HS-27A (cell line): Measurements from ENCODE around the gene ELMO3.

Source experiments
- DNase-seq: peaks from one replicate; pipeline ENCODE4 v3.0.0-alpha.2; 2012; ENCODE audit warnings: low read depth, missing footprints

Gene ELMO3

GRCh38 chr16:67243481-67243880 lies 44.5 kb downstream of the ELMO3 start:
- DNase-seq = no peak

GRCh38 chr16:67244387-67245185 lies 45.7 kb downstream of the ELMO3 start:
- peak; percentile 71 for DNase-seq

DNA sequence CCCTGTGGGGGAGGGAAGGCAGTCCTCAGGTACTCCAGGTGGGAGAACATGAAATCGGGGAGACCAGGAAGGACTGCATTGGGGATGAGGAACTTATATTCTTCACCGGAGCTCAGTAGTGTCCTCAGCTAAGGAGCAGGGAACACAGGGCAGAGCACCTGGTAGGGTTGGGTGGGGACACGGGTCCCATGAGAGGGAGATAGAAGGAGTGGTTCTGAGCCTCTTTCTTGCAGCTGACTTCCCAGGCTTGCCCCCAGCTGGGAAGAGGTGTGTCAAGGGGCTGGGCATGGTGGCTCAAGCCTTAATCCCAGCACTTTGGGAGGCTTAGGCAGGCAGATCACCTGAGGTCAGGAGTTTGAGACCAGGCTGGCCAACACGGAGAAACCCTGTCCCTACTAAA lies 46.3 kb downstream of the ELMO3 start:
- DNase-seq = no peak

DNA sequence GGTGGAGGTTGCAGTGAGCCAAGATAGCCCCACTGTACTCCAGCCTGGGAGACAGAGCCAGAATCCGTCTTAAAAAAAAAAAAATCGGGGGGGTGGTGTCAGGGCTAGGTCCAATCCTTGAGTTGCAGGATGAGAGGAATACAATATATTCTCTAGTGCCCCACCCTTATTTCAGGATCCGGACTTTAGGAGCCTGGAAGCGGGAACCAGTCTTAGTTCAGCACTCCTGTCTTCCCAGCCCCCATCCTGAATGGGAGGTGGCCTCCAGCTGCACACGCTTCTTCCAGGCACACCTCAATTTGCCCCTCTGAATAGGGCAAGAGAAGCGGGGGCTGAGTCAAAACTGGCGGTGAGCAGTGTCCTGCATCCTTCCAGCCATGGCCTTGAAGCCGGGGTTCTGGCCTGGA lies 46.7 kb downstream of the ELMO3 start:
- DNase-seq = no peak

DNA sequence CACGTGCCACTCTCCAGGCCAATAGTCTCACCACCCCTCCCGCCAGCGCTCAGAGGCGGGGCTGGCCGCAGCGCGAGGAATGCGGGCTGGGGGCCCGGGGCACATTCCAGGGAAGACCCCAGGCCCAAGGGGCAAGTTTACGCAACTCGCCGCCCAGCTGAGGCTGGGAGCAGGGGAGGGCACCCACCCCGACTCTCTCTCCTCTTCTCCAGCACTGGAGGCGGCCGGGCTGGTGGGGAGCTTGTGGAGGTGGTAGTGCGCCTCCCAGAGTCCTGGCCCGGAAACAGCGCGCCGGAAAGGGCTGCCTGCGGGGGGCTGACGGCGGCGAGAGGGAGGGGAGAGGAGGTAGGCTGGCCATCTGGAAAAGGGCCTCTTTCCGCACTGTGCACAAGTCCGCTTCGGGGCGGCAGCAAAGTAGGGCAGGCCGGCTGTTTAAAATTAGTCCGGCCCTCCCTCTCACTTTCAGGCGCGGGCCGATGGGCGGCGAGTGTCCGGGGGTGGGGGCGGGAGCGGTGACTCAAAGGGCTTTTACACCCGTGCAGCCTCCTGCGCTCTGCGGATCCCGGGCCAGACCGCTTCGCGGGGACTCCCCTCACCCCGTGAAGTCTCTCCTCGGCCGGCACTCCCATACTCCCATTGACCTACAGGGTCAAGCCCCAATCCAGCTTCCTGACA lies 47.3 kb downstream of the ELMO3 start:
- peak; percentile 64 for DNase-seq

DNA sequence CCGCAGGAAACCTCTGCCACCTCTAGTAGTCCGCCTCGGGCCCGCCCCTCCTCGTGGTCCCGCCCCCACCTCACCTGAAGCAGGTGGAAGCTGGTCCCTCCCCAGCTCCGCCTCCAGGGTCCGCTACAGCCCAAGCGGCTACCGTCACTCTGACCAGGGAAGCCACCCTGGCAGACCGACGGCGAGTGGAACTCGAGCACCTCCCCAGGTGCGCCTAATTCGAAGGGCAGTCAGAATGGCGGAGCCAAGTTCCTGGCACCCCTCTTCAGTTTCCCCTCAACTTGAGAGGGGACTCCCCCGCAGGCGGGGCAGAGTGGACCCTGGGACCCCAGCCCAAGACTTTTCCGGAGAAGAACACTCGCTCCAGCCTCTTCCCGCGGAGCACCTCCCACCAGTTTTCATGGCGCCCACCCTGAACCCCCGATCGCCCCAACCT lies 47.8 kb downstream of the ELMO3 start:
- DNase-seq = no peak

DNA sequence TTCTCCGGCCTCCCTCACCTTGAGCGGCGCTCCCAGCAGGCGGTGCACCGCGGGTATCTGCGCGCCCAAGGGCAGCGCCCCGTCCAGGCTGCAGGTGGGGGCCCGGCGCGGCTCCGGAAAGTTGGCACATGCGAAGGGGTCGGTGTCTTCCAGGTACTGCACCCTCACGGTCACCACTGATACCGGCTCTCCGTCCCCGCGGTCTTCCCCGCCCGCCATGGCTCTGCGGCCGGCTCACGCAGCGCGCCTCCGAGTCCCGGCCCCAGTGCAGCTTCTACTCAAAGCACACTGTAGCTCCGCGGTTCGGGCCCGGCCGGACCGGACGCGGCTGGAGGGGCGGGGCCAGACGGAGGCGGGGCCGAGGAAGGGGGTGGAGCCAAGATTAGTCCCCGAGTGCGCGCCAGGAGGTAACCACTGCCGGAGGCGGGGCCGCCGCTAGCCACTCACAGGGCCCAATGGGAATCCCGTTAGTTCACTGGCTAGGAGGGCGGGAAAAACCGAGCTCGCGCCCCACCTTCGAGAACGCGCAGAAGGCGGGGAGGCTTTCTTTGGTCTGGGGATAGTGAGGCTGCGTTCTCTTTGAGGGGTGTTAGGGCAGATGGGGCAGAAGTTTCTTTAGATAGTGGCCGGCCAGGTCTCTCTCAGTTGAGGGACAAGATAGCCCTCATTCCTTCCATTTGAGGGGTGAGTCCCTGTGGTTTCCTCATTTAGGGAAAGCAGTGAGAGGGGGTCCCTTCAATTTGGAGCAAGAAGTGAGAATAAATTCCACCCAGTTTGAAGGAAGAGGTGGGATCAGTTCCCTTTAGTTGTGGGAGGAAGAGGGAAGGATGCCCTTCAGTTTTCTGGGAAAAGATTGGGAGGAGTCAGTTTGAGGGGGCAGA lies 48.5 kb downstream of the ELMO3 start, which contains the start of gene FHOD1:
Gene FHOD1 (minus strand): TSS at position 290 of the 881 bp plus-strand sequence. CDS start 71 bp downstream, at position 219.
- peak; percentile 90 for DNase-seq

GRCh38 chr16:67248073-67248400 lies 49.1 kb downstream of the ELMO3 start:
- DNase-seq = no peak

DNA sequence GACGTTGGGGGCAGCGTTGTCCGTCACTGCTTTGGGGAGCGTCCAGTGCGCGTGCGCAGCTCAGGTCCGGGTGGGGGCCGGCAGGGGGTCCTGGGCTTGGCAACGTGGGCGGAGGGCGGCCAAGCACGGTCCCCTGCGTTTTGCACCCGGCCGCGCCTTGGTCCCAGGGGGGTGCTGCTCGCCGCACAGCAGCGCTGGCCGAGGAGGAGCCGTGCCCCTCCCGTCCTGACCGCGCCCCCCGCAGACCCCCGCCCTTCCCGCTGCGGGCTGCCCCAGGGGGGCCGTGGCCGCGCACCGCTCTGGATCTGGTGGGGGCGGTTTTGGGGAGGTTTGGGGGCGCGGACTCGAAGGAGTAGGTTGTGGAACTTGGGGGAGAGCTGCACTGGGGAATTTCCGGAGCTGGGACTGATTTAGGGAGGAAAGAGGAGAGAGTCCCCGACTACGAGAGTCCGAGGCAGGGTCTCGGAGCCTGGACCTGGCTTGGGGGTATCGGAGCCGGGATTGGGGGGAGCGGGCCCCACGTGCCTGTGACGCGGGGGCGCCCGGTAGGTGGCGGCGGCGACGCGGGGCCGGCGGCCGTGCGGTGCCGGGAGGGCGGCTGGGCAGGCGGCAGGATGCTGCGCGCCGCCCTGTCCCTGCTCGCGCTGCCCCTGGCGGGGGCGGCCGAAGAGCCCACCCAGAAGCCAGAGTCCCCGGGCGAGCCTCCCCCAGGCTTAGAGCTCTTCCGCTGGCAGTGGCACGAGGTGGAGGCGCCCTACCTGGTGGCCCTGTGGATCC lies 49.7 kb downstream of the ELMO3 start, which contains the start of gene SLC9A5:
Gene SLC9A5 (plus strand): TSS at position 579 of the 777 bp plus-strand sequence. CDS start 36 bp downstream, at position 615.
- no peak for DNase-seq

DNA sequence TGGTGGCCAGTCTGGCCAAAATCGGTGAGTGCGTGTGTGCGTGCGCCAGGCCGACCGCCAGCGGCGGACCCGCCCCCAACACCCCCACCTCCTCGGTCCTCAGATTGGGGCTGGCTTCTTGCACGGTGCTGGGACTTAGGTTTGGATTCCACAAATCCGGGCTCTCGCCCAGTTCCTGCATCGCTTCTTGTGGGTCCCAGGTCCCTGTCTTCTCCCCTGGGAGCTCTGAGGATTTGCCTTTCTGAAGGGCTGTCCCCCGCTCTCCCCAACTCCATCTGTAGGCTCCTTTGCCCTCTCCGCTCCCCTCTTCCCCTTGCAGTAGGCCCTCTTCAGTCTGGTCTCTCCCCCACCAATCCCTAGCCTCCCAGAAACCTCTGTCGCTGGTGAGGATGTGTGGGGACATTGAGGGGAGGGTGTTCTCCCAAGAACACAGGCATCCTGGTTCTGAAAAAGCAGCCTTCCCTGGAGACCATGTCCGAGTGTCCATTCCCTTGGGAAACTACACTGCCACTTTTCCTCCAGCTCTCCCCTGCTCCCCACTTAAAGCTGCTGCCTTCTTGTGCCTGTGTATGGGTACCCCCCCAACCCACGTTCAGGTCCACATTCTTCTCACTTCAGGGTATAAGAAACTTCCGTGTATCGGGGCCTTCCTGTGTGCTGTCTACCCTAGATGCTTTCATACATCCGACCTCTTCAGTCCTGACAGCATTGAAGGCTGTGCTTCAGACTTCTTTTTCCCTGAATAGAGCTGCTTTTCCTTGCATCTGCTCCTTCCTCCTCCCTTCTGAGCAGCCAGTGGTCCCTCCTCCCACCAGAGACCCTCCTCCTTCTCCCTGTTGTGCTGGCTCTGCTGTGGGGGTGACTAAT lies 50.5 kb downstream of the ELMO3 start:
- DNase-seq = no peak

DNA sequence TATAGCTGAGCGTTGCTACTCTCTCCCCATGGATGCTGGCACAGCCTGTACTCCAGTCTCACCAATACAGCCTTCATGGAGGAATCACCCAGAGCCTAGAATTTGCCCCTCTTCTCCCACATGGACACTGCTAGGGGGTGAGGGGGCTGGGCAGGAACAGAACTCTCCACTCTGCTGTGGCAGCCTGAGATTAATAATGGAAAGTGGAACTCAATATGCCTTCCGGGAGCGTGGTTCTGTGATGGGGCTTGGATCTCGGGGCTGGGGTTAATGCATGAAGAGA lies 51.1 kb downstream of the ELMO3 start:
- no peak for DNase-seq

GRCh38 chr16:67252609-67253497 lies 53.9 kb downstream of the ELMO3 start:
- no peak for DNase-seq
